ENCODE data around the gene HACD2.

HACD2 gene

DNA sequence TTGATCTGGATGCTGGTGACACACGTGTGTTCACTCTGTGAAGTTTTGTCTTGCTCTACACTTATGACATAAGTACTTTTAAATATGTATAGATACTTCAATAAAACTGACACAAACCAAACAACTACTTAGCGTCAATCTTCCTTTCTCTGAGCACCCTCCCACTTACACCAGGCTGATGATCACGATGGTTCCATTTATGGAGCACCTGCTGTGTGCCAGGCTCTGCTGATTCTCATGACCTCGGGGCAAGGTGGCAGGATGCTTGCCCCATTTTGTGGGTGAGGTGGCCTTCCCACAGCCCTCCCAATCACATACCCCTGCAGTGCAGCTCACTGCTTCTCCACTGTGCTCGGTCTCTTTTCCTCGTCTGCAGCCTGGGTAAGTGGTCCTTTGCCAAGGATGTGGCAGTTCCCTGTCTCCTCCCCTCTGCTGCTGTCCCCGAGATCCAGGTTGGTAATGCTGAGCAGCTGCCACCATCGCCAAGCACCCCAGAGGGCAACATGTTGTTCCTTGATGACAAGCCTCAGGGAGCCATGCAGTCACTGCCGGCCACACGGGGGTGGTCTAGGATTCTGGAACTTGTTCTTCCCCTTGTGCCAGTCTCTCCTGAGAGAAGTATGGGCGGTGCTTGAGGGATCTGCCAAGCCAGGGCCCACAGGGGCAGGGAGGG, 115.4 kb downstream of the HACD2 start:
- no peak for TF ChIP-seq CTCF (conservative IDR thresholded peaks at IDR 0.05)
- H3K27ac ChIP-seq: no peak overlapping the region

DNA sequence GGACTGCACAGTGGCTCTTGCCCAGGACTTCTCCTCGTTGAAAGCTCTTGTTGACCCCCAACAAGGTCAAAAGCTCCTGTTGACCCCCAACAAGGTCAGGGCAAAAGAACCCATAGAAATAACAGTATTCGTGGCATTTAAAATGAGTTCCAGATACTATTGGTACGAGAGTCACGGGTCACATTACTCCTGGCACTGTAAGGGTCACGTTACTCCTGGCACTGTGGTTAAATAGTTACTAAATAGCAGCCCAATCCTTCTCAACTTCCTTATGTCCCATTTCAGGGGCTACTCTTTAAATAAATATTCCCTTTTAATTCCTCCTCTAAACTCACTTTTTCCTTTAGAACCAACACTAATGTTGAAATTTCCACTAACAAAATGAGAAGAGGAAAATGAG, 117.8 kb downstream of the HACD2 start:
- no peak overlapping the region for H3K27ac ChIP-seq
- TF ChIP-seq CTCF (conservative IDR thresholded peaks at IDR 0.05): no peak

GRCh38 chr3:123464211-123464610, 120.6 kb downstream of the HACD2 start:
- no peak overlapping the region for H3K27ac ChIP-seq
- no peak for TF ChIP-seq CTCF (conservative IDR thresholded peaks at IDR 0.05)

GRCh38 chr3:123459862-123460261, 125.0 kb downstream of the HACD2 start:
- H3K27ac ChIP-seq: no peak overlapping the region
- TF ChIP-seq CTCF (conservative IDR thresholded peaks at IDR 0.05): no peak

- no peak for TF ChIP-seq CTCF (conservative IDR thresholded peaks at IDR 0.05)
These were observed 126.6 kb downstream of the HACD2 start for GRCh38 chr3:123458255-123458654.

DNA sequence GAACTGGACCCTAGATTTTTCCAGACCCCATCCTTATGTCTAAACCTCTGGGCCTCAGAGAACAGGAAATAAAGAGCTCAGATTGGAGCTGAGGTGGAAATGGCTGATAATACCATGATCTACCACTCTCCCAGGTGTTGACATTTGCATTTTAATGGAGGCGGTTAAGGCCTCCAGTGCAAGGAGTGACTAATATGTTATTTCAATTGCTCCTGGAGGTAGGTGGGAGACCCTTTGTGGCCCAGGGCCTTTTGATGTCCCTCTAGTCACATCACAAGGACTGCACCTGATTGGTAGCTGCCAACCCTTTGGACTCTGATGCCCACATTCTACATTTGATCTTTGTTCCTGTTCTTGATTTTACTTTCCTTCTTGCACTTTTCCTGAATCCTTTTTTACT, 127.0 kb downstream of the HACD2 start:
- no peak overlapping the region for H3K27ac ChIP-seq
- no peak for TF ChIP-seq CTCF (conservative IDR thresholded peaks at IDR 0.05)

More at GRCh38 chr3:123458255-123458654, 126.6 kb downstream of the HACD2 start:
- H3K27ac ChIP-seq: no peak overlapping the region

- no peak overlapping the region for H3K27ac ChIP-seq
- TF ChIP-seq CTCF (conservative IDR thresholded peaks at IDR 0.05): no peak
These were observed 131.2 kb downstream of the HACD2 start for GRCh38 chr3:123453675-123454074.
